Right lobe of liver (tissue), 4 donors: Measurements from ENCODE around the gene TTC7B.

ENCODE experiments used
- POLR2A ChIP-seq: fragments of 450-650 bp; IDR thresholded peaks from one replicate; pipeline ENCODE4 v1.6.1; 2017; ENCODE audit warnings: antibody characterized with exemption, mild to moderate bottlenecking
- TF ChIP-seq, protein P1 (sequence below), 4 donors: fragments of 200-600 bp in 3 of 4; fragments of 450-650 bp in 1 of 4; IDR thresholded peaks; one replicate each; pipeline versions ENCODE4 v1.5.1 to v1.8.0; 2016 to 2022; ENCODE audit warnings: antibody characterized with exemption in 4 of 4, mild to moderate bottlenecking in 2 of 4
- donor health status: DM: no; HTN: no; CAD: no.
- donor health status: DM: no; HTN: no; CAD: no.
- donor health status: DM: no; HTN: yes; CAD: no.

DNA sequence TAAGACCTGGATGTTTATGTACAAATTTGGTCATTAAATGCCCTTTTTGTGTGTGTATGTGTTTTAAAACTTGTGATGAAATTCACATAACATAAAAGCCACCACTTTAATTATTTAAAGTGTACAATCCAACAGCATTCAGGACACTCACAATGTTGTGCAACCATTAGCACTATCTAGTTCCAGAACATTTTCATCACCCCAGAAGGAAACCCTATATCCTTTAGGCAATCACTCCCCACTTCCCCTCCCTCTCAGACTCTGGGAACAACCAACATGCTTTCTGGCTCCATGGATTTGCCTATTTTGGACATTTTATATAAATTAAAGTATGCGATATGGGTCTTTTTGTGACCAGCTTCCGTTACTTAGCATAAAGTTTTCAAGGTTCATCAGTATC lies 124.6 kb downstream of the TTC7B start:
- TF ChIP-seq, protein P1, sequence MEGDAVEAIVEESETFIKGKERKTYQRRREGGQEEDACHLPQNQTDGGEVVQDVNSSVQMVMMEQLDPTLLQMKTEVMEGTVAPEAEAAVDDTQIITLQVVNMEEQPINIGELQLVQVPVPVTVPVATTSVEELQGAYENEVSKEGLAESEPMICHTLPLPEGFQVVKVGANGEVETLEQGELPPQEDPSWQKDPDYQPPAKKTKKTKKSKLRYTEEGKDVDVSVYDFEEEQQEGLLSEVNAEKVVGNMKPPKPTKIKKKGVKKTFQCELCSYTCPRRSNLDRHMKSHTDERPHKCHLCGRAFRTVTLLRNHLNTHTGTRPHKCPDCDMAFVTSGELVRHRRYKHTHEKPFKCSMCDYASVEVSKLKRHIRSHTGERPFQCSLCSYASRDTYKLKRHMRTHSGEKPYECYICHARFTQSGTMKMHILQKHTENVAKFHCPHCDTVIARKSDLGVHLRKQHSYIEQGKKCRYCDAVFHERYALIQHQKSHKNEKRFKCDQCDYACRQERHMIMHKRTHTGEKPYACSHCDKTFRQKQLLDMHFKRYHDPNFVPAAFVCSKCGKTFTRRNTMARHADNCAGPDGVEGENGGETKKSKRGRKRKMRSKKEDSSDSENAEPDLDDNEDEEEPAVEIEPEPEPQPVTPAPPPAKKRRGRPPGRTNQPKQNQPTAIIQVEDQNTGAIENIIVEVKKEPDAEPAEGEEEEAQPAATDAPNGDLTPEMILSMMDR (IDR thresholded peaks at IDR 0.05): no peak
- no peak for TF ChIP-seq POLR2A
